ENCODE measurements around the gene PIK3C2G. TPM values are rescaled to one million over a fixed set of nuclear protein-coding genes. Genes with fewer than 3 reads are reported as not detected.

Gene PIK3C2G
- total RNA-seq, 2 experiments from 2014 or later: not detected

DNA sequence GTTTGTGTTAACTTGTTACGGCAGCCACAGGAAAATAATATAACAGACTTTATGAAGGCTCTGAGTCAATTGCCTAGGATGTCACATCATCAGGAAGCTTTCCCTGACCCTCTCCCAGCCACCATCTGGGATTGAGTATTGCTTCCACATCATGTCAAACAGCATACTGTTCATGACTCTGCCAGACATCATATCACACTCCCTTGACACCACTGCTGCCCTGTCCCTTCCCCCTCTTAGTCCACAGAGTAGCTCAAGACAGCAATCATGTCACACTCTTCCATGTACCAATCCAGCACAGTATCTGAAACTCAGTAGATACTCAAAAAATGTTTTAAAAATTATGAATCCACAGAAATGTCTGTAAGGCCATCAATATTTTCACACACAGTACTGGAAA lies 168.0 kb downstream of the PIK3C2G start:
- Mint-ChIP-seq H3K4me3 (no peak overlapping the region), H3K27ac (no peak overlapping the region)
- ATAC-seq: no peak

DNA sequence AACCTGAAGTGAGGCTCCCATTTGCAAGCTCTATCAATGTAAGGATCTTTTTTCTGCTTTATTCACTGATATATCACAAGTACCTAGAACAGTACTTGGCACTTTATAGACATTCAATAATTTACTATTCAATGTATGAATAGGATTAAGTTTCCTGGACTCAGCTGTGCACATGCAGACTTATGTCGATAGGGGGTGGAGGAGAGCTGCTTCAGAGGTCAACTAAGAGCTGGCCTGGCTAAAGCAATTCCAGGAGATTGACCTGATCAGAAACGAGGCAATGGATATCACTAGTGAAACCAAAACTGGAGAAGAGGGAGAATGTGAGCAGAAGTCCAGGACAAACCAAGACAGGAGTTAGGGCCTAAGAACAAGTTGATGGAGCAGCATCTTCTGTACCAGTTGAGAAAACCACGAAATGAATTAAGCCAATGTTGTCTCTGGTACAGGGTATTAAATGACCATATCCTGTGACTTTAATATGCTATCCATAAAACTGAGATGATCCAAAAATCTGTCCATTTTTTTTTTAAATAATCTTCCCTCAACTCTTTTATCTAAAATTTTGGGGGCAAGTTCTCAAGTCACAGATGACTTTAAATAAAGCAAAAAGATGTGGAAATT lies 169.2 kb downstream of the PIK3C2G start:
- Mint-ChIP-seq H3K27me3 (no peaks in the 10 kb centered on the region), H3K4me1 (no peaks in the 10 kb centered on the region), H3K36me3 (ENCODE audit: low read depth) (no peaks in the 10 kb centered on the region), H3K27ac (no peak overlapping the region), H3K4me3 (no peak overlapping the region), H3K9me3 (ENCODE audit: low read depth) (no peaks in the 10 kb centered on the region)
- CTCF ChIA-PET: interaction anchor here (0.7 to 1.7 kb wide), 2 partner anchors 35 to 756 kb away, joined by 4 to 7 read pairs; no protein-coding TSS in a partner anchor
- POLR2A ChIA-PET: no interaction called here
- DNase-seq (peak; percentile 11), ATAC-seq (no peak)
- intact Hi-C loops (cut with DNase I, micrococcal nuclease): loop anchor here in 1 of 2 experiments (10.0 kb wide), 1 partner anchor 754 kb away; no protein-coding TSS in a partner anchor

More for the DNA sequence above, 168.0 kb downstream of the PIK3C2G start:
- ChIA-PET CTCF (interaction anchor here (1.7 kb wide), 1 partner anchor 757 kb away, joined by 7 read pairs; no protein-coding TSS in a partner anchor), POLR2A (no interaction called here)
- intact Hi-C loops (cut with DNase I, micrococcal nuclease): no loop called here
- Mint-ChIP-seq H3K4me1 (no peaks in the 10 kb centered on the region), H3K36me3 (ENCODE audit: low read depth) (no peaks in the 10 kb centered on the region), H3K9me3 (ENCODE audit: low read depth) (peaks cover 2% of the 10 kb centered on the region), H3K27me3 (no peaks in the 10 kb centered on the region)
- DNase-seq: no peak

GRCh38 chr12:18431771-18432170 lies 170.5 kb downstream of the PIK3C2G start:
- Mint-ChIP-seq H3K4me3 (no peak overlapping the region), H3K9me3 (ENCODE audit: low read depth) (no peaks in the 10 kb centered on the region), H3K36me3 (ENCODE audit: low read depth) (no peaks in the 10 kb centered on the region), H3K27ac (no peak overlapping the region), H3K4me1 (no peaks in the 10 kb centered on the region), H3K27me3 (no peaks in the 10 kb centered on the region)
- CTCF ChIA-PET: no interaction called here
- no peak for DNase-seq
- intact Hi-C loops (cut with DNase I, micrococcal nuclease): loop anchor here in 1 of 2 experiments (10.0 kb wide), 1 partner anchor 753 kb away; no protein-coding TSS in a partner anchor
- POLR2A ChIA-PET: no interaction called here
- ATAC-seq: no peak

DNA sequence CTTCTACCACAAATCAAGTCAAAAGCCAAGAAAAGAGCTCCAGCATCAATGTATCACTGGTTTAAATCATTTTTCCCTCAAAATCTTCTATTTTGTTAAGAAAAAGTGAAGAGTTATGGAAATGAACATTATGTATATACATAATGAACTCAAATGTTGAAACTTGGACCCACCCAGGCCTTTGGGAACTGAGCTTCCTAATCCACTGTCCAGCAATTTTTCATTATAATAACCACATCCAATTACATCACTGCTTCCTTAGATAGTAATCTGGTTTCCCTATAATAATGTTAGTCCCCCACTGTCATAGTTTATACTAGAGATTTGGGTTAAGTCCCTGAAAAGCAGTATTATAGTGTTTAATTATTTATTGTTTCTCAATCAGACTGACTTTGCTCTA lies 170.9 kb downstream of the PIK3C2G start:
- intact Hi-C loops (cut with DNase I, micrococcal nuclease): loop anchor here in 1 of 2 experiments (10.0 kb wide), 1 partner anchor 753 kb away; no protein-coding TSS in a partner anchor
- ATAC-seq: no peak
- ChIA-PET POLR2A (no interaction called here), CTCF (no interaction called here)
- no peaks in the 10 kb centered on the region for H3K9me3 Mint-ChIP-seq (ENCODE audit: low read depth)
- H3K27ac Mint-ChIP-seq: no peak overlapping the region
- no peak overlapping the region for H3K4me3 Mint-ChIP-seq
- no peak for DNase-seq
- H3K4me1 Mint-ChIP-seq: no peaks in the 10 kb centered on the region
- H3K36me3 Mint-ChIP-seq (ENCODE audit: low read depth): no peaks in the 10 kb centered on the region
- H3K27me3 Mint-ChIP-seq: no peaks in the 10 kb centered on the region

DNA sequence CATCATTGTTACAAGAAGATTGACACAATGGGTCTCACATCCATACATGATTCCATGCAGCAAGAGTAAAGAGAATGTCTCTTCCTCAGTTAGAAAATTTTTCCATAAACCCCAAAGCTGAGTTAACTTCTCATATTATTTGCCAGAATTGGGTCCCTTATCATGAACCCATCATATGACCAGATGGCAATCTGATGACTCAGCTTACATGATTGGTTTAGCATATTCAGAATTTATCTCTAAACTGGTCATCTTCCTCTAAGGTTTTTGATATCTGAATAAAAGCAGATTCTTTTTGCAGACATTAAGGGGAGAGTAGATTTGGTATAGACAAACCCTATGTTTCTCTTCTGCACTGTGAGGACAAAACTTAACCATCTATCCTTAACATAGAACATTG lies 174.9 kb downstream of the PIK3C2G start:
- Mint-ChIP-seq H3K27ac (no peak overlapping the region), H3K4me1 (no peaks in the 10 kb centered on the region), H3K4me3 (no peak overlapping the region), H3K36me3 (ENCODE audit: low read depth) (no peaks in the 10 kb centered on the region), H3K9me3 (ENCODE audit: low read depth) (no peaks in the 10 kb centered on the region), H3K27me3 (no peaks in the 10 kb centered on the region)
- intact Hi-C loops (cut with DNase I, micrococcal nuclease): loop anchor here in 1 of 2 experiments (10.0 kb wide), 1 partner anchor 749 kb away; no protein-coding TSS in a partner anchor
- DNase-seq (no peak), ATAC-seq (no peak)
- ChIA-PET POLR2A (no interaction called here), CTCF (no interaction called here)

- intact Hi-C loops (cut with DNase I, micrococcal nuclease): loop anchor here in 1 of 2 experiments (10.0 kb wide), 1 partner anchor 745 kb away; no protein-coding TSS in a partner anchor
- Mint-ChIP-seq H3K4me1 (no peaks in the 10 kb centered on the region), H3K4me3 (no peak overlapping the region), H3K27ac (no peak overlapping the region), H3K9me3 (ENCODE audit: low read depth) (no peaks in the 10 kb centered on the region), H3K36me3 (ENCODE audit: low read depth) (no peaks in the 10 kb centered on the region), H3K27me3 (no peaks in the 10 kb centered on the region)
- no peak for DNase-seq
- ChIA-PET POLR2A (no interaction called here), CTCF (no interaction called here)
- no peak for ATAC-seq
Measured at GRCh38 chr12:18439541-18439940, 178.2 kb downstream of the PIK3C2G start.

DNA sequence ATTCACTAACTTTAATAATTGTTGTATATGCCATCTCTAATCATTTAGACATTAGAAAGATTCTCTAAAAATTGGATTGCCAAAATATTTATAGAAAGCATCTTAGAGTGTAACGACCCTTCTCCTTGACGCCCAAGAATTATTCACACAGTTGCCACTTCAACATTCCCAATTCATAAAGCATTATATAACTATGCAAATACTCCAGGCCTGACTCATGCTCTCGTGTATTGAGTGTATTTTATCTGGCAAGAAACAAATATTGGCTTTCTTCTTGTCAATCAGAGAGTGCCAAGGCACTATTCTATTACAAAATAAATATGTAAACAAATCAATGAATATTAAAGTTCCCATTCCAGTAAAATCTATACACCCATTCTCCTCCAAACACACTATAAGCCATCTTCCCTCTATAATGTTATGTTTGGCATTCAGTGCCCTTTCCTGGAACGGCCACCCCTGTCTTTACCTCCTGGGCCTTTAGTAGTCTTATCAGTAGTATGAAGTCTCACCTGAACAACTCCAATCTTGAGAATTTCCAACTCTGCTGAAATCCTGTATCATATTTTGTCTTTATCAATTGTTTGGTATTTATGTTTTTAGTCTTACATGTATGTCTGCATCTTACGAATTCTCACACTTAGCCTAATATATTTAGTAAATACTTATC lies 182.6 kb downstream of the PIK3C2G start:
- no peaks in the 10 kb centered on the region for H3K36me3 Mint-ChIP-seq (ENCODE audit: low read depth)
- no peak overlapping the region for H3K4me3 Mint-ChIP-seq
- no peak overlapping the region for H3K27ac Mint-ChIP-seq
- no peaks in the 10 kb centered on the region for H3K9me3 Mint-ChIP-seq (ENCODE audit: low read depth)
- no peak for ATAC-seq
- no peaks in the 10 kb centered on the region for H3K4me1 Mint-ChIP-seq
- H3K27me3 Mint-ChIP-seq: no peaks in the 10 kb centered on the region
- ChIA-PET CTCF (no interaction called here), POLR2A (no interaction called here)
- intact Hi-C loops (cut with DNase I, micrococcal nuclease): no loop called here
- no peak for DNase-seq

GRCh38 chr12:18446061-18446644 lies 184.8 kb downstream of the PIK3C2G start:
- ChIA-PET CTCF (no interaction called here), POLR2A (no interaction called here)
- no peak for ATAC-seq
- Mint-ChIP-seq H3K27ac (no peak overlapping the region), H3K9me3 (ENCODE audit: low read depth) (no peaks in the 10 kb centered on the region), H3K27me3 (no peaks in the 10 kb centered on the region), H3K4me1 (no peaks in the 10 kb centered on the region), H3K4me3 (no peak overlapping the region), H3K36me3 (ENCODE audit: low read depth) (no peaks in the 10 kb centered on the region)
- DNase-seq: no peak
- intact Hi-C loops (cut with DNase I, micrococcal nuclease): no loop called here

GRCh38 chr12:18454330-18454729 lies 193.0 kb downstream of the PIK3C2G start:
- Mint-ChIP-seq H3K4me3 (no peak overlapping the region), H3K9me3 (ENCODE audit: low read depth) (peaks cover 3% of the 10 kb centered on the region), H3K36me3 (ENCODE audit: low read depth) (no peaks in the 10 kb centered on the region), H3K4me1 (no peaks in the 10 kb centered on the region), H3K27me3 (no peaks in the 10 kb centered on the region), H3K27ac (no peak overlapping the region)
- ChIA-PET CTCF (no interaction called here), POLR2A (no interaction called here)
- ATAC-seq: no peak
- intact Hi-C loops (cut with DNase I, micrococcal nuclease): no loop called here
- DNase-seq: no peak

DNA sequence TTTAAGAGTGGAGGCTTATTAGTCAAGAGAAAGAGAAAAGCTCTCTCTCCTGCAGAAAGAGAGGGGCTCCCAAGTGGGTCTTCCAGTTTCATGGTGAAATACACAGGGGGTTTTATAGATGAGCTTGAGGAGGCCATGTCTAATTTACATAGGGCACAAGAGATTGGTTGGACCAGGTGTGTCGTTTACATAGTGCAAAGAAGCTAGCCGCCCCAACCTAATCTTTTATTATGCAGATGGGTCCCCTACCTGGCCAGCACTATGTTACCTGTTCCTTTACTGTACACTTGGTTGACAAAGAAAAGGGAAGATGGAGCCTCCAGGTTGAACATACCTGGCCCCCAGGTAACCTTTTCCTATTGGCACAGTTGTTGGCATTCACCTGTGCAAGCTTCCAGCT lies 195.0 kb downstream of the PIK3C2G start:
- H3K27ac Mint-ChIP-seq: no peak overlapping the region
- ChIA-PET POLR2A (no interaction called here), CTCF (no interaction called here)
- no peaks in the 10 kb centered on the region for H3K27me3 Mint-ChIP-seq
- no peak for ATAC-seq
- no peaks in the 10 kb centered on the region for H3K36me3 Mint-ChIP-seq (ENCODE audit: low read depth)
- H3K9me3 Mint-ChIP-seq (ENCODE audit: low read depth): peaks cover 3% of the 10 kb centered on the region
- DNase-seq: no peak
- H3K4me1 Mint-ChIP-seq: no peaks in the 10 kb centered on the region
- no peak overlapping the region for H3K4me3 Mint-ChIP-seq
- intact Hi-C loops (cut with DNase I, micrococcal nuclease): no loop called here

DNA sequence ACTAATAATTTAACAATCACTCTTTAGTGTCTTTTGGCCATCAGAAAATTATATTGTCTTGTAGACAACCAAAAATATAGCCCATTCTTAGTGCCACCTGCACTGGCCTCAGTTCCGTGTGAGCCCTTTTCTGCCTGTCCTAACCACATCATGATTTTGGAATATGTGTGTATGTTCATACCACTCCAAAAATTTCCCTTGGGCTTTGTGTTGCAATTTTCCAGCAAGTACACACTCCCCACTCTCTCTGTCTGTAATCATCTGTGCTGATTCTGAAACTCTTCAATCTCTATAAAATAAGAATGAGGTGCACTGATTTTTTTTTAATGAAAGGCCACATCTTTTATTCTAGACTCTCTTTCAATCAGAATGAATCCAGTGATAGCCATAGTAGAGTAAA lies 196.0 kb downstream of the PIK3C2G start:
- Mint-ChIP-seq H3K27ac (no peak overlapping the region), H3K4me3 (no peak overlapping the region), H3K4me1 (no peaks in the 10 kb centered on the region), H3K9me3 (ENCODE audit: low read depth) (peaks cover 3% of the 10 kb centered on the region), H3K27me3 (no peaks in the 10 kb centered on the region), H3K36me3 (ENCODE audit: low read depth) (no peaks in the 10 kb centered on the region)
- intact Hi-C loops (cut with DNase I, micrococcal nuclease): no loop called here
- POLR2A ChIA-PET: no interaction called here
- DNase-seq (no peak), ATAC-seq (no peak)
- CTCF ChIA-PET: no interaction called here

DNA sequence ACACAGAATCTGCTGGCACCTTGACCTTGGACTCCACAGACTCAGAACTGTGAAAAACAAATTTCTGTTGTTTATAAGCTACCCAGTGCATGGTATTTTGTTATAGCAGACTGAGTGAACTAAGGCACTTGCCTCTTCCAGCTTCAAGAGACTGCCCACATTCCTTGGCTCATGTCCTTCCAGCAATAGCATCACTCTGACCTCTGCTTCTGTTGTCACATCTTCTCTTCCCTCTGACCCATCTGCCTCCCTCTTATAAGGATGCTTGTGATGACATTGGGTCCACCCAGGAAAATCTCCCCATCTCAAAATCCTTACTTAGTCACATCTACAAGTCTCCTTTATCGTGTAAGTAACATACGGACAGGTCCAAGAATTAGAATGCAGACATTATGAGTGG lies 200.4 kb downstream of the PIK3C2G start:
- ATAC-seq: no peak

More for the DNA sequence above, 200.4 kb downstream of the PIK3C2G start:
- ChIA-PET CTCF (no interaction called here), POLR2A (no interaction called here)
- H3K9me3 Mint-ChIP-seq (ENCODE audit: low read depth): no peaks in the 10 kb centered on the region
- H3K36me3 Mint-ChIP-seq (ENCODE audit: low read depth): no peaks in the 10 kb centered on the region
- no peak overlapping the region for H3K27ac Mint-ChIP-seq
- H3K4me3 Mint-ChIP-seq: no peak overlapping the region
- DNase-seq: no peak
- no peaks in the 10 kb centered on the region for H3K27me3 Mint-ChIP-seq
- H3K4me1 Mint-ChIP-seq: no peaks in the 10 kb centered on the region
- intact Hi-C loops (cut with DNase I, micrococcal nuclease): no loop called here

Measured in activated CD4-positive, alpha-beta T cell treated with anti-CD3 and anti-CD28 coated beads for 36 hours (primary cell).